Measurements from ENCODE around the gene AHNAK2.
A peak's percentile ranks its signal among the peaks of the same experiment; 100 is the strongest.
"Not testable (repeated sequence)": the region's sequence is repeated elsewhere in the genome, so short reads cannot be mapped to it uniquely, and the experiment has no call there.

AHNAK2 gene

GRCh38 chr14:104950021-104950420, 28.2 kb downstream of the AHNAK2 start:
- Histone ChIP-seq H3K27ac (no peak overlapping the region), H3K4me3 (ENCODE audit: low read depth, low read length) (no peak overlapping the region), H3K27me3 (ENCODE audit: insufficient read depth, low read depth, severe bottlenecking) (no peaks in the 10 kb centered on the region), H3K9me3 (ENCODE audit: severe bottlenecking) (no peaks in the 10 kb centered on the region), H3K36me3 (no peaks in the 10 kb centered on the region)
- TF ChIP-seq, protein P1, sequence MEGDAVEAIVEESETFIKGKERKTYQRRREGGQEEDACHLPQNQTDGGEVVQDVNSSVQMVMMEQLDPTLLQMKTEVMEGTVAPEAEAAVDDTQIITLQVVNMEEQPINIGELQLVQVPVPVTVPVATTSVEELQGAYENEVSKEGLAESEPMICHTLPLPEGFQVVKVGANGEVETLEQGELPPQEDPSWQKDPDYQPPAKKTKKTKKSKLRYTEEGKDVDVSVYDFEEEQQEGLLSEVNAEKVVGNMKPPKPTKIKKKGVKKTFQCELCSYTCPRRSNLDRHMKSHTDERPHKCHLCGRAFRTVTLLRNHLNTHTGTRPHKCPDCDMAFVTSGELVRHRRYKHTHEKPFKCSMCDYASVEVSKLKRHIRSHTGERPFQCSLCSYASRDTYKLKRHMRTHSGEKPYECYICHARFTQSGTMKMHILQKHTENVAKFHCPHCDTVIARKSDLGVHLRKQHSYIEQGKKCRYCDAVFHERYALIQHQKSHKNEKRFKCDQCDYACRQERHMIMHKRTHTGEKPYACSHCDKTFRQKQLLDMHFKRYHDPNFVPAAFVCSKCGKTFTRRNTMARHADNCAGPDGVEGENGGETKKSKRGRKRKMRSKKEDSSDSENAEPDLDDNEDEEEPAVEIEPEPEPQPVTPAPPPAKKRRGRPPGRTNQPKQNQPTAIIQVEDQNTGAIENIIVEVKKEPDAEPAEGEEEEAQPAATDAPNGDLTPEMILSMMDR (IDR thresholded peaks at IDR 0.05; ENCODE audit: low read depth, low read length): no peak
- no peak for DNase-seq

GRCh38 chr14:104949406-104949955, 28.7 kb downstream of the AHNAK2 start:
- not testable (repeated sequence) for H3K9me3 ChIP-seq (ENCODE audit: severe bottlenecking); H3K27me3 ChIP-seq (ENCODE audit: insufficient read depth, low read depth, severe bottlenecking); H3K27ac ChIP-seq; H3K4me3 ChIP-seq (ENCODE audit: low read depth, low read length); H3K36me3 ChIP-seq; DNase-seq

GRCh38 chr14:104948736-104949031, 29.5 kb downstream of the AHNAK2 start:
- DNase-seq: peak; percentile 0
- TF ChIP-seq, protein P1 (IDR thresholded peaks at IDR 0.05; ENCODE audit: low read depth, low read length): no peak

GRCh38 chr14:104947881-104948735, 30.1 kb downstream of the AHNAK2 start:
- H3K4me3 ChIP-seq (ENCODE audit: low read depth, low read length); H3K27ac ChIP-seq; H3K9me3 ChIP-seq (ENCODE audit: severe bottlenecking); H3K36me3 ChIP-seq; H3K27me3 ChIP-seq (ENCODE audit: insufficient read depth, low read depth, severe bottlenecking): not testable (repeated sequence)
- peak; percentile 2 for DNase-seq

More at GRCh38 chr14:104948736-104949031, 29.5 kb downstream of the AHNAK2 start:
- H3K9me3 ChIP-seq (ENCODE audit: severe bottlenecking): no peaks in the 10 kb centered on the region
- H3K4me3 ChIP-seq (ENCODE audit: low read depth, low read length): no peak overlapping the region
- H3K27me3 ChIP-seq (ENCODE audit: insufficient read depth, low read depth, severe bottlenecking): no peaks in the 10 kb centered on the region
- no peaks in the 10 kb centered on the region for H3K36me3 ChIP-seq
- no peak overlapping the region for H3K27ac ChIP-seq

DNA sequence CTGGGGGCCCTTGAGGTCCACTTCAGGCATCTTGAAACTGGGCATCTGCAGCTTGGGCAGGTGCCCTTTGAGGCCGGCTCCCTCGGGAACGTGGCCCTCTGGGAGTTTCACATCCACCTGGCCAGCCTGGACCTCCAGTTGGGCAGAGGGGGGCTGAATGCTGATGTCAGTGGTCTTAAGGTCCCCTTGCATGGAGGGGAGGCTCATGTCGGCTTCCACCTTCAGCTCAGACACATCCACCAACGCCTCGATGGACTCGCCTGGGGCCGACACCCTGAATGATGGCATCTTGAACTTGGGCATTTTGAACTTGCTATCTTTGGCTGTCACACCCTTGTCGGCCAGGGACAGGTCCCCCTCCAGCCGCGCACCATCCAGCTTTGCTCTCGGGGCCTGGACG, 31.0 kb downstream of the AHNAK2 start:
- not testable (repeated sequence) for H3K9me3 ChIP-seq (ENCODE audit: severe bottlenecking); DNase-seq; H3K27ac ChIP-seq; H3K4me3 ChIP-seq (ENCODE audit: low read depth, low read length); H3K27me3 ChIP-seq (ENCODE audit: insufficient read depth, low read depth, severe bottlenecking); H3K36me3 ChIP-seq

DNA sequence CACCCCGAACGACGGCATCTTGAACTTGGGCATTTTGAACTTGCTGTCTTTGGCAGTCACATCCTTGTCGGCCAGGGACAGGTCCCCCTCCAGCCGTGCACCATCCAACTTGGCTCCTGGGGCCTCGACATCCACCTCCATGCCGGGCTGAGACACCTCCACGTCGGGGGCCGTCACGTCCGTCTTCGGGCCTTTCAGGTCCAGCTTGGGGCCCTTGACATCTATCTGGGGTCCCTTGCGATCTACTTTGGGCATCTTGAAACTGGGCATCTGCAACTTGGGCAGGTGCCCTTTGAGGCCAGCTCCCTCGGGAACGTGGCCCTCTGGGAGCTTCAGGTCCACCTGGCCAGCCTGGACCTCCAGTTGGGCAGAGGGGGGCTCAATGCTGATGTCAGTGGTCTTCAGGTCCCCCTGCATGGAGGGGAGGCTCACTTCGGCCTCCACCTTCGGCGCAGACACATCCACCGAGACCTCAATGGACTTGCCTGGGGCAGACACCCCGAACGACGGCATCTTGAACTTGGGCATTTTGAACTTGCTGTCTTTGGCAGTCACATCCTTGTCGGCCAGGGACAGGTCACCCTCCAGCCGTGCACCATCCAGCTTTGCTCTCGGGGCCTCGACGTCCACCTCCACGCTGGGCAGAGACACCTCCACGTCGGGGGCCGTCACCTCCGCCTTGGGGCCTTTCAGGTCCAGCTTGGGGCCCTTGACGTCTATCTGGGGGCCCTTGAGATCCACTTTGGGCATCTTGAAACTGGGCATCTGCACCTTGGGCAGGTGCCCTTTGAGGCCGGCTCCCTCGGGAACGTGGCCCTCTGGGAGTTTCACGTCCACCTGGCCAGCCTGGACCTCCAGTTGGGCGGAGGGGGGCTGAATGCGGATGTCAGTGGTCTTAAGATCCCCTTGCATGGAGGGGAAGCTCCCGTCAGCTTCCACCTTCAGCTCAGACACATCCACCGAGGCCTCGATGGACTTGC, 31.9 kb downstream of the AHNAK2 start:
- H3K9me3 ChIP-seq (ENCODE audit: severe bottlenecking): not testable (repeated sequence)

DNA sequence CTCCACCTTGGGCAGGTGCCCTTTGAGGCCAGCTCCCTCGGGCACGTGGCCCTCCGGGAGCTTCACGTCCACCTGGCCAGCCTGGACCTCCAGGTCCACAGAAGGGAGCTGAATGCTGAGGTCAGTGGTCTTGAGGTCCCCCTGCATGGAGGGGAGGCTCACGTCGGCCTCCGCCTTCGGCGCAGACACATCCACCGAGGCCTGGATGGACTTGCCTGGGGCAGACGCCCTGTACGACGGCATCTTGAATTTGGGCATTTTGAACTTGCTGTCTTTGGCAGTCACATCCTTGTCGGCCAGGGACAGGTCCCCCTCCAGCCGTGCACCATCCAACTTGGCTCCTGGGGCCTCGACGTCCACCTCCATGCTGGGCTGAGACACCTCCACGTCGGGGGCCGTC, 32.9 kb downstream of the AHNAK2 start:
- peak; percentile 2 for DNase-seq
- H3K9me3 ChIP-seq (ENCODE audit: severe bottlenecking); H3K27ac ChIP-seq; H3K36me3 ChIP-seq; H3K27me3 ChIP-seq (ENCODE audit: insufficient read depth, low read depth, severe bottlenecking); H3K4me3 ChIP-seq (ENCODE audit: low read depth, low read length): not testable (repeated sequence)

More for the DNA sequence above, 31.9 kb downstream of the AHNAK2 start:
- not testable (repeated sequence) for H3K27me3 ChIP-seq (ENCODE audit: insufficient read depth, low read depth, severe bottlenecking); H3K36me3 ChIP-seq; H3K27ac ChIP-seq; H3K4me3 ChIP-seq (ENCODE audit: low read depth, low read length)
- peak; percentile 4 for DNase-seq

DNA sequence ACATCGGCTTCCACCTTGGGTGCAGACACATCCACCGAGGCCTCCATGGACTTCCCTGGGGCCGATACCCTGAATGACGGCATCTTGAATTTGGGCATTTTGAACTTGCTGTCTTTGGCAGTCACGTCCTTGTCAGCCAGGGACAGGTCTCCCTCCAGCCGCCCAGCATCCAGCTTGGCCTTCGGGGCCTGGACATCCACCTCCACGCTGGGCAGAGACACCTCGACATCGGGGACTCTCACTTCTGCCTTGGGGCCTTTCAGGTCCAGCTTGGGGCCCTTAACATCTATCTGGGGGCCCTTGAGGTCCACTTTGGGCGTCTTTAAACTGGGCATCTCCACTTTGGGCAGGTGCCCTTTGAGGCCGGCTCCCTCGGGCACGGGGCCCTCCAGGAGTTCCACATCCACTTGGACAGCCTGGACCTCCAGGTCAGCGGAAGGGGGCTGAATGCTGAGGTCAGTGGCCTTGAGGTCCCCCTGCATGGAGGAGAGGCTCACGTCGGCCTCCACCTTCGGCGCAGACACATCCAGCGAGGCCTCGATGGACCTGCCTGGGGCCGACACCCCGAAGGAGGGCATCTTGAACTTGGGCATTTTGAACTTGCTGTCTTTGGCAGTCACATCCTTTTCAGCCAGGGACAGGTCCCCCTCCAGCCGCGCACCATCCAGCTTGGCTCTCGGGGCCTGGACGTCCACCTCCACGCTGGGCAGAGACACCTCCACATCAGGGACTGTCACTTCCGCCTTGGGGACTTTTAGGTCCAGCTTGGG, 33.6 kb downstream of the AHNAK2 start:
- DNase-seq: peak; percentile 1
- H3K27me3 ChIP-seq (ENCODE audit: insufficient read depth, low read depth, severe bottlenecking); H3K4me3 ChIP-seq (ENCODE audit: low read depth, low read length); H3K27ac ChIP-seq; H3K36me3 ChIP-seq; H3K9me3 ChIP-seq (ENCODE audit: severe bottlenecking): not testable (repeated sequence)

GRCh38 chr14:104944016-104944308, 34.2 kb downstream of the AHNAK2 start:
- H3K27me3 ChIP-seq (ENCODE audit: insufficient read depth, low read depth, severe bottlenecking); H3K27ac ChIP-seq; H3K36me3 ChIP-seq; H3K9me3 ChIP-seq (ENCODE audit: severe bottlenecking); H3K4me3 ChIP-seq (ENCODE audit: low read depth, low read length): not testable (repeated sequence)
- peak; percentile 2 for DNase-seq

DNA sequence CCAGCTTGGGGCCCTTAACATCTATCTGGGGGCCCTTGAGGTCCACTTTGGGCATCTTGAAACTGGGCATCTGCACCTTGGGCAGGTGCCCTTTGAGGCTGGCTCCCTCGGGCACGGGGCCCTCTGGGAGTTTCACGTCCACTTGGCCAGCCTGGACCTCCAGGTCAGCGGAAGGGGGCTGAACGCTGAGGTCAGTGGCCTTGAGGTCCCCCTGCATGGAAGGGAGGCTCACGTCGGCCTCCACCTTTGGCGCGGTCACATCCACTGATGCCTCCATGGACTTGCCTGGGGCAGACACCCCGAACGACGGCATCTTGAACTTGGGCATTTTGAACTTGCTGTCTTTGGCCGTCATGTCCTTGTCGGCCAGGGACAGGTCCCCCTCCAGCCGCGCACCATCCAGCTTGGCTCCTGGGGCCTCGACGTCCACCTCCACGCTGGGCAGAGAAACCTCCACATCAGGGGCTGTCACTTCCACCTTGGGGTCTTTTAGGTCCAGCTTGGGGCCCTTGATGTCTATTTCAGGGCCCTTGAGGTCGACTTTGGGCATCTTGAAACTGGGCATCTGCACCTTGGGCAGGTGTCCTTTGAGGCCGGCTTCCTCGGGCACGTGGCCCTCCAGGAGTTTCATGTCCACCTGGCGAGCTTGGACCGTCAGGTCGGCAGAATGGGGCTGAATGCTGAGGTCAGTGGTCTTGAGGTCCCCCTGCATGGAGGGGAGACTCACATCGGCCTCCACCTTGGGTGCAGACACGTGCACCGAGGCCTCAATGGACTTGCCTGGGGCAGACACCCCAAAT, 34.8 kb downstream of the AHNAK2 start:
- H3K27me3 ChIP-seq (ENCODE audit: insufficient read depth, low read depth, severe bottlenecking); H3K9me3 ChIP-seq (ENCODE audit: severe bottlenecking): not testable (repeated sequence)

More for the DNA sequence above, 34.8 kb downstream of the AHNAK2 start:
- H3K4me3 ChIP-seq (ENCODE audit: low read depth, low read length); H3K36me3 ChIP-seq; H3K27ac ChIP-seq: not testable (repeated sequence)
- peak; percentile 4 for DNase-seq

All from WERI-Rb-1 (cell line).